ENCODE measurements around the gene BRD7. TPM values are rescaled to one million over a fixed set of nuclear protein-coding genes. Genes with fewer than 3 reads are reported as not detected.

BRD7 gene
- polyA plus RNA-seq, 3 donors from 2014 or later = 15.7 to 42.7 (median 39.8) TPM

GRCh38 chr16:50309156-50309526 is 59.6 kb downstream of the BRD7 start:
- Mint-ChIP-seq H3K36me3 (peaks cover 13 to 22% (median 17%) of the 10 kb centered on the region in 3 donors), H3K27ac (peak overlapping the region; percentile 81 to 91 (median 86)), H3K9me3 (no peaks in the 10 kb centered on the region), H3K27me3 (ENCODE audit: low read depth in 3 of 3) (peaks cover 10 to 21% (median 10%) of the 10 kb centered on the region in 3 donors), H3K4me3 (no peak overlapping the region), H3K4me1 (peaks cover 38 to 44% of the 10 kb centered on the region in 2 donors)
- DNase-seq = no peak

DNA sequence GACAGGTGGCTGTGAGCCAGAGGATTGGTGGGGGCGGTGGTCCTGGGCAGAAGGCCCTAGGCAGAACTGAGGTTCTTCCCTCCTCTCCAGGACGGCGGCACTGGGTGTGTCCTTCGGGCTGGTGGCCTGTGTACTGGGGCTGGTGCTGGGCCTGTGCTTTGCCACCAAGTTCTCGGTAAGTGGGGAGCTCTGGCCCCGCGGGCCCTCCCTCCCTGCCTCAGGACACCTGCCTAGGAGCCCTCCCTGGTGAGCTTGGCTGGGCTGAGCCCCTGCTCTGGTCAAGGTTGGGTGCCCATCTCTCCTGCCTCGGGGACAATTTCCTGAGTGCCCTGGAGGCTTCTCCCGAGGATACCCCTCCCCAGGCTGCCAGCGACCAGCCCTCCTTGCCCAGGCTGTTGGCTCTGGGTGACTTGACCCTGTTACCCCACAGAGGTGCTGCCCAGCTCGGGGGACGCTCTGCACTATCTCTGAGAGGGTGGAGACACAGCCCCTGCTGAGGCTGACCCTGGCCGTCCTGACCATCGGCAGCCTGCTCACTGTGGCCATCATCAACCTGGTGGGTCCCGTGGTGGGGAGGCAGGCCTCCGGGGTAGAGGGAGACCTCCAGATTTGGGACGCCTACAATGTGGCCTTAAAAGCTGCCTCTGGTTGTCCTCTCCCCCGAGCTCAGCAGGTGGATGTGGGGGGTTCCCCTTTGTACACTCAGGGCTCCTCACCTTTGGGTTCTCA is 60.4 kb downstream of the BRD7 start:
- Mint-ChIP-seq H3K27me3 (ENCODE audit: low read depth in 3 of 3) (peaks cover 6 to 21% (median 10%) of the 10 kb centered on the region in 3 donors), H3K4me3 (no peak overlapping the region), H3K36me3 (peaks cover 7 to 15% (median 13%) of the 10 kb centered on the region in 3 donors), H3K9me3 (no peaks in the 10 kb centered on the region), H3K4me1 (peaks cover 31 to 38% of the 10 kb centered on the region in 2 donors), H3K27ac (peak overlapping the region in 4 of 6 donors; percentile 48 to 88 (median 75))
- no peak for DNase-seq

DNA sequence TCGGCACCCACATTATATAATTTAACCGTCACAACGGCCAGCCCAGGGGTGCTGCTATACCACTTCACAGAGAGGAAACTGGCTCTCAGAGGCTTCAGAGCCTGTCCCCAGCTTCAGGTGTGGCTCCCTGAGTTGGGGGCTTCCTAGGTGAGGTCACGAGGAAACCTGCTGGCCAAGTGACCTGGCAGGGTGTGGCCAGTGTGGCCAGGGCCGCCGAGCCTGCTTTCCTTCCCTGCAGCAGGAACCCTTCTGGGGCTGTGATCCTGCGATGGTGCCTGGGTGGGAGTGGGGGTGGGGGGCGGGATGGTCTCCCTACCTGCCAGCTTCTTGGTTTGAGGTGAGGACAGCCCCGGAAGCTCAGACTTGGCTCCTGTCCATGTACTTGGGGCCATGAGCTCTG is 62.5 kb downstream of the BRD7 start:
- no peak for DNase-seq
- H3K4me3 Mint-ChIP-seq = no peak overlapping the region
- peaks cover 20 to 32% of the 10 kb centered on the region in 2 donors for H3K4me1 Mint-ChIP-seq
- peaks cover 4 to 16% (median 11%) of the 10 kb centered on the region in 3 donors for H3K27me3 Mint-ChIP-seq (ENCODE audit: low read depth in 3 of 3)
- H3K27ac Mint-ChIP-seq = peak overlapping the region in 4 of 6 donors; percentile 32 to 87 (median 81)
- H3K9me3 Mint-ChIP-seq = no peaks in the 10 kb centered on the region
- H3K36me3 Mint-ChIP-seq = peaks cover 0 to 7% (median 7%) of the 10 kb centered on the region in 3 donors

DNA sequence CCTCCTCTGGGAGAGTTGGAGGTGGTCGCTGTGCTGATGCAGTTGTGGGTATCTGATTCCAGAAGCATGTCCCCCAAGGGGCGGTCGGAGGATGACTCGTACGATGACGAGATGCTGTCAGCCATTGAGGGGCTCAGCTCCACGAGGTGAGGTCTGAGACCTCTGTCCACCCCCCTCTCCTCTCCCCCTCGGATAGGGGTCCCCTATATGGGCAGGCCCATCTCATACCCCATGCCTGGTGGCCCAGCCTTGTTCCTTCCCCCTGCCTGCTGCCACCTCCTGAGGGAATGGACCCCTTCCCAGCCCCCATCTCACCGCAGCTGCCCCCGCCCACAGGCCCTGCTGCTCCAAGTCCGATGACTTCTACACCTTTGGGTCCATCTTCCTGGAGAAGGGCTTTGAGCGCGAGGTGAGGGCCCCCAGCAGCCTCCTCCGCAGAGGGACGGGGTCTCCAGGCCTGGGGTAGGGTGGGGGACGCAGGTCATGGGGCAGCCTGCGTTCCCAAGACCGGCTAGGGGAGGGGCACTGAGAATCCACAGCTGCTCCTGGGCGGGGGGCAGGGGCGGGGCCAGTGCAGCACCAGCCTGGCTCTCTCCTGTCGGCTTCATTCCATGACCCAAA is 63.2 kb downstream of the BRD7 start:
- H3K36me3 Mint-ChIP-seq = peaks cover 0 to 7% (median 7%) of the 10 kb centered on the region in 3 donors
- H3K9me3 Mint-ChIP-seq = no peaks in the 10 kb centered on the region
- H3K27me3 Mint-ChIP-seq (ENCODE audit: low read depth in 3 of 3) = peaks cover 4 to 16% (median 14%) of the 10 kb centered on the region in 3 donors
- DNase-seq = no peak
- peak overlapping the region in 1 of 6 donors; percentile 51 for H3K27ac Mint-ChIP-seq
- no peak overlapping the region for H3K4me3 Mint-ChIP-seq
- H3K4me1 Mint-ChIP-seq = peaks cover 19 to 32% of the 10 kb centered on the region in 2 donors

DNA sequence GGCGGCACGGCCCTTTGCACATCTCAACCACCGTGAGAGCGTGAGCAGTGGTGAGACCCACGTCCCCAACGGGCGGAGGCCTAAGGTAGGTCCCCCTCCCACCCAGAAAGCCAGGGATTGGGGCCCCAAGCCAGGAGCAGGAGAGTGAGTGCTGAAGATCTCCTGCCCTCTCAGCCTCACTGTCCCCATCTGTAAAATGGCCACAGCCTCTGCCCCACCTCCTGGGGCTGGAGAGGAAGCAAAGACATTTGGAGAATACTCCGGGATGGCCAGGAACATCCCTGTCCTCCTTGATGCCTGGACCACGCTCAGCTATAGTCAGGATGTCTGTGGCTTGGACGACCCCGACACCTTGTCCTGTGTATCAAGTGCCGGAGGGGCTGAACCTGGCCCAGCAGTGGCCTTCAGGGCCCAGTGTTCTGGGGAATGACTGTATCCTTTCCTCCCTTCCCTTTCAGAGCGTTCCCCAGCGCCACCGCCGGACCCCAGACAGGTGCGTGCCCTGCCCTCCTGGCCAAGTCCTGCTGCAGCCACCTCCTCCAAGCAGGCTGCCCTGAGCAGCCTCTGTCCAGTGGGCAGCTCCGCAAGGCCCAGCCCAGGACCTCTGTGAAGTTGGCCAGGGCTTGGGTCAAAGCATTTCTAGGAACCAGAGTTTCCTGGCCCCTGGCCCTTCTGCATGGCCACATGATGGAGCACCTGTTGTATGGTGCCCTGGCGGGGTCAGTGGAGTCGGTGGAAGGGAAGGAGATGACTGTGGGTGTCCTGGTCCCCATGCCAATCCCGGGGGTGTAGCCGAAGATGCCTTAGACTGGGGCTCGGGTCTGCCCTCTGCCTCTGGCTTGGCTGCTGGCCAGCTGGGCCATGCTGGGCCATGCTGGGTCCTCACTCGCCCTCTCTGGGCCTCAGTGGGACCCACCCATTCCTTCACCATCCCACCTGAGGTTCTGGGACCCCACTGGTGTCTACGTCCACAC is 64.0 kb downstream of the BRD7 start:
- peaks cover 0 to 4% (median 0%) of the 10 kb centered on the region in 3 donors for H3K36me3 Mint-ChIP-seq
- peaks cover 11 to 25% of the 10 kb centered on the region in 2 donors for H3K4me1 Mint-ChIP-seq
- peak overlapping the region in 2 of 6 donors; percentile 34 to 39 for H3K27ac Mint-ChIP-seq
- no peaks in the 10 kb centered on the region for H3K9me3 Mint-ChIP-seq
- H3K4me3 Mint-ChIP-seq = no peak overlapping the region
- DNase-seq = no peak
- H3K27me3 Mint-ChIP-seq (ENCODE audit: low read depth in 3 of 3) = peaks cover 1 to 9% (median 9%) of the 10 kb centered on the region in 3 donors

DNA sequence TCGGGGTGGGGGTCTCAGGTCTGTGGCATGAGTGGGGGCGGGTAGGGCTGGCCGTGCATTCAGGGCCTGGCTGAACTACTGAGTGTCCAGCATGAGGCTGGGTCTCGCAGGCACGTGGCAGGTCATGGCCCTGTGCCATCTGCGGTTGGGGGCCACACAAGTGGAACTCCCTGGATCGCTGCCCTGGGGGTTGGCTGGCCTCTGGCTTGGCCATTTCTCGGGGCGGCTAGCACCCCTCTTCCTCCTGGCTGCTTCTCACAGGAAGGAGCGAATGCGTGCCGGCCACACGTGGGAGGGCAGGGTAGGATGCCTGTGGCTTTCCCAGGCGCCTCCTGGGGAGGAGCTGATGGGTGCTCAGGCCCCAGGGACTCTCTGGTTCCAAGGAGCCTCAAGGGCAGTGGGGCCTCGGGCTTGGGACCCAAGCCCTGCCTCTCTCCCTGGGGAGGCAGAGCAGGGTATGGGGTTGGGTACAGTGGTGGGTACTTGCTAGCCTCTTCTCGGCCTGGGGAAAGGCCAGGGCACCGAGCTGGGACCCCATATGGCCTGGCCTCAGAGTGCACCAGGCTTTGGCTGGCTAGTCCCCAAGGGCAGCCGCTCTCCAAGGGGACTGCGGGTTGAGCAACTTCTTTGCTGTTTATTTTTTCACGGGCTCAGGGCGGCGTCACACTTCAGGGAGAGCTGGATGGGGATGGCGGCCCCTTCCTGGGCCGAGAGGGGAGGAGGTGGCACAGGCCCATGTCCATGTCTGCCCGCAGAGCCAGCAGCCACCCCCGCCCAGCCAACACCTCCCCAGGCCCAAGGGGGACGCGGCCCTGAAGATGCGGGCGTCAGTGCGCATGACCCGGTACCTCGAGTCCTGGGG is 65.0 kb downstream of the BRD7 start:
- no peak overlapping the region for H3K4me3 Mint-ChIP-seq
- H3K36me3 Mint-ChIP-seq = peaks cover 0 to 4% (median 0%) of the 10 kb centered on the region in 3 donors
- H3K9me3 Mint-ChIP-seq = no peaks in the 10 kb centered on the region
- DNase-seq = no peak
- peaks cover 0 to 9% (median 7%) of the 10 kb centered on the region in 3 donors for H3K27me3 Mint-ChIP-seq (ENCODE audit: low read depth in 3 of 3)
- peak overlapping the region in 5 of 6 donors; percentile 22 to 80 (median 61) for H3K27ac Mint-ChIP-seq
- peaks cover 8 to 19% of the 10 kb centered on the region in 2 donors for H3K4me1 Mint-ChIP-seq

GRCh38 chr16:50303041-50303604 is 65.7 kb downstream of the BRD7 start:
- no peak overlapping the region for H3K4me3 Mint-ChIP-seq
- peaks cover 0 to 4% (median 3%) of the 10 kb centered on the region in 3 donors for H3K36me3 Mint-ChIP-seq
- H3K9me3 Mint-ChIP-seq = no peaks in the 10 kb centered on the region
- H3K27me3 Mint-ChIP-seq (ENCODE audit: low read depth in 3 of 3) = peaks cover 2 to 9% (median 7%) of the 10 kb centered on the region in 3 donors
- peak overlapping the region; percentile 22 to 88 (median 79) for H3K27ac Mint-ChIP-seq
- no peak for DNase-seq
- H3K4me1 Mint-ChIP-seq = peaks cover 8 to 18% of the 10 kb centered on the region in 2 donors

GRCh38 chr16:50302472-50303005 is 66.2 kb downstream of the BRD7 start:
- Mint-ChIP-seq H3K36me3 (peaks cover 0 to 6% (median 4%) of the 10 kb centered on the region in 3 donors), H3K9me3 (no peaks in the 10 kb centered on the region), H3K27ac (peak overlapping the region; percentile 22 to 88 (median 79)), H3K4me3 (no peak overlapping the region), H3K27me3 (ENCODE audit: low read depth in 3 of 3) (peaks cover 2 to 8% (median 7%) of the 10 kb centered on the region in 3 donors), H3K4me1 (peaks cover 8 to 19% of the 10 kb centered on the region in 2 donors)
- DNase-seq = no peak

- H3K36me3 Mint-ChIP-seq = peaks cover 0 to 6% (median 4%) of the 10 kb centered on the region in 3 donors
- H3K4me1 Mint-ChIP-seq = peaks cover 8 to 15% of the 10 kb centered on the region in 2 donors
- DNase-seq = no peak
- H3K9me3 Mint-ChIP-seq = no peaks in the 10 kb centered on the region
- peaks cover 2 to 6% (median 5%) of the 10 kb centered on the region in 3 donors for H3K27me3 Mint-ChIP-seq (ENCODE audit: low read depth in 3 of 3)
- H3K27ac Mint-ChIP-seq = peak overlapping the region in 4 of 6 donors; percentile 17 to 81 (median 44)
- no peak overlapping the region for H3K4me3 Mint-ChIP-seq
These were observed 66.9 kb downstream of the BRD7 start for GRCh38 chr16:50301626-50302471.

GRCh38 chr16:50300942-50301625 is 67.7 kb downstream of the BRD7 start:
- DNase-seq = no peak
- Mint-ChIP-seq H3K4me1 (peaks cover 9 to 21% of the 10 kb centered on the region in 2 donors), H3K4me3 (no peak overlapping the region), H3K9me3 (no peaks in the 10 kb centered on the region), H3K27ac (no peak overlapping the region), H3K27me3 (ENCODE audit: low read depth in 3 of 3) (peaks cover 2 to 6% (median 6%) of the 10 kb centered on the region in 3 donors), H3K36me3 (peaks cover 0 to 11% (median 7%) of the 10 kb centered on the region in 3 donors)

- Mint-ChIP-seq H3K27me3 (ENCODE audit: low read depth in 3 of 3) (peaks cover 2 to 6% (median 6%) of the 10 kb centered on the region in 3 donors), H3K9me3 (no peaks in the 10 kb centered on the region), H3K4me1 (peaks cover 20 to 30% of the 10 kb centered on the region in 2 donors), H3K36me3 (peaks cover 7 to 20% (median 13%) of the 10 kb centered on the region in 3 donors), H3K27ac (no peak overlapping the region), H3K4me3 (no peak overlapping the region)
- no peak for DNase-seq
These were observed 69.2 kb downstream of the BRD7 start for GRCh38 chr16:50299508-50300105.
